ENCODE results near the gene BTNL3. TPM values are rescaled to one million over a fixed set of nuclear protein-coding genes. Genes with fewer than 3 reads are reported as not detected.

Gene BTNL3
- total and polyA plus RNA-seq, 9 of the 15 experiments (the other 6 are each of a cell fraction or from before 2014, with no cell fraction given): 0.03 to 0.44 (median 0.04) TPM; not detected in 4

GRCh38 chr5:181027452-181028031 is 38.9 kb downstream of the BTNL3 start (continued):
- peak; percentile 73; the same call in 1 of the 2 replicates for TF ChIP-seq ZNF12 (CRISPR knock-in tag; IDR thresholded peaks at IDR 0.05)
- TF ChIP-seq ZNF184 (CRISPR knock-in tag; IDR thresholded peaks at IDR 0.05): no peak
- no peak for TF ChIP-seq YBX1 (IDR thresholded peaks at IDR 0.05)
- TF ChIP-seq HLTF (IDR thresholded peaks at IDR 0.05): no peak
- no peak for TF ChIP-seq TCF7 (IDR thresholded peaks at IDR 0.05; ENCODE audit: borderline replicate concordance)
- TF ChIP-seq MYBL2 (IDR thresholded peaks at IDR 0.05; ENCODE audit: low read depth): no peak
- no peak for TF ChIP-seq MYBL2 (CRISPR knock-in tag; IDR thresholded peaks at IDR 0.05; ENCODE audit: borderline replicate concordance)
- TF ChIP-seq DDX20 (tag; IDR thresholded peaks at IDR 0.05; ENCODE audit: low read depth): no peak
- TF ChIP-seq NR2C1 (IDR thresholded peaks at IDR 0.05): peak; percentile 18; the same call in 1 of the 2 replicates
- no peak for TF ChIP-seq NR2C1 (tag; IDR thresholded peaks at IDR 0.05)
- no peak for TF ChIP-seq MBD2 (IDR thresholded peaks at IDR 0.05; ENCODE audit: borderline replicate concordance, low read depth)
- TF ChIP-seq ARID4B (CRISPR knock-in tag; IDR thresholded peaks at IDR 0.05): no peak
- no peak for TF ChIP-seq TRIM28 (IDR thresholded peaks at IDR 0.05)
- no peak for TF ChIP-seq TAF1 (IDR thresholded peaks at IDR 0.05; ENCODE audit: control insufficient read depth, extremely low read depth, insufficient read depth, low read length, severe bottlenecking)
- no peak for TF ChIP-seq SMC3 (conservative IDR thresholded peaks at IDR 0.05; ENCODE audit: insufficient read depth, low read depth, low read length)
- TF ChIP-seq, protein P1, sequence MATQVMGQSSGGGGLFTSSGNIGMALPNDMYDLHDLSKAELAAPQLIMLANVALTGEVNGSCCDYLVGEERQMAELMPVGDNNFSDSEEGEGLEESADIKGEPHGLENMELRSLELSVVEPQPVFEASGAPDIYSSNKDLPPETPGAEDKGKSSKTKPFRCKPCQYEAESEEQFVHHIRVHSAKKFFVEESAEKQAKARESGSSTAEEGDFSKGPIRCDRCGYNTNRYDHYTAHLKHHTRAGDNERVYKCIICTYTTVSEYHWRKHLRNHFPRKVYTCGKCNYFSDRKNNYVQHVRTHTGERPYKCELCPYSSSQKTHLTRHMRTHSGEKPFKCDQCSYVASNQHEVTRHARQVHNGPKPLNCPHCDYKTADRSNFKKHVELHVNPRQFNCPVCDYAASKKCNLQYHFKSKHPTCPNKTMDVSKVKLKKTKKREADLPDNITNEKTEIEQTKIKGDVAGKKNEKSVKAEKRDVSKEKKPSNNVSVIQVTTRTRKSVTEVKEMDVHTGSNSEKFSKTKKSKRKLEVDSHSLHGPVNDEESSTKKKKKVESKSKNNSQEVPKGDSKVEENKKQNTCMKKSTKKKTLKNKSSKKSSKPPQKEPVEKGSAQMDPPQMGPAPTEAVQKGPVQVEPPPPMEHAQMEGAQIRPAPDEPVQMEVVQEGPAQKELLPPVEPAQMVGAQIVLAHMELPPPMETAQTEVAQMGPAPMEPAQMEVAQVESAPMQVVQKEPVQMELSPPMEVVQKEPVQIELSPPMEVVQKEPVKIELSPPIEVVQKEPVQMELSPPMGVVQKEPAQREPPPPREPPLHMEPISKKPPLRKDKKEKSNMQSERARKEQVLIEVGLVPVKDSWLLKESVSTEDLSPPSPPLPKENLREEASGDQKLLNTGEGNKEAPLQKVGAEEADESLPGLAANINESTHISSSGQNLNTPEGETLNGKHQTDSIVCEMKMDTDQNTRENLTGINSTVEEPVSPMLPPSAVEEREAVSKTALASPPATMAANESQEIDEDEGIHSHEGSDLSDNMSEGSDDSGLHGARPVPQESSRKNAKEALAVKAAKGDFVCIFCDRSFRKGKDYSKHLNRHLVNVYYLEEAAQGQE (IDR thresholded peaks at IDR 0.05; ENCODE audit: borderline replicate concordance): no peak
- TF ChIP-seq, protein P1 (CRISPR knock-in tag; IDR thresholded peaks at IDR 0.05; ENCODE audit: low read depth): no peak
- no peak for TF ChIP-seq SRSF9 (IDR thresholded peaks at IDR 0.05; ENCODE audit: borderline replicate concordance, low read depth, low read length)
- TF ChIP-seq SMARCE1 (IDR thresholded peaks at IDR 0.05): no peak
